SJSA1 (cell line): ENCODE data around the gene MDN1. TPM values are rescaled to one million over a fixed set of nuclear protein-coding genes. Genes with fewer than 3 reads are reported as not detected.

ENCODE experiments used
- DNase-seq, 2 experiments: peaks; one replicate each; pipeline ENCODE4 v3.0.0-alpha.2; 2015 to 2020; ENCODE audit warnings: low spot score in 2 of 2, low read depth in 1 of 2
- H3K27ac ChIP-seq: fragments of 250-450 bp; sonication (Bioruptor Pico); 2 replicates; pipeline ENCODE4 v1.5.1; 2020; ENCODE audit warnings: mild to moderate bottlenecking, moderate library complexity
- H3K27me3 ChIP-seq: fragments of 250-450 bp; sonication (Bioruptor Pico); replicated peaks from 2 replicates; pipeline ENCODE4 v1.5.1; 2020; ENCODE audit warnings: mild to moderate bottlenecking, moderate library complexity
- H3K36me3 ChIP-seq: fragments of 250-450 bp; sonication (Bioruptor Pico); 2 replicates; pipeline ENCODE4 v1.5.1; 2020; ENCODE audit warnings: mild to moderate bottlenecking
- H3K4me1 ChIP-seq: fragments of 250-450 bp; sonication (Bioruptor Pico); replicated peaks from 2 replicates; pipeline ENCODE4 v1.6.1; 2021; ENCODE audit warnings: mild to moderate bottlenecking
- H3K4me3 ChIP-seq: fragments of 250-450 bp; sonication (Bioruptor Pico); 2 replicates; pipeline ENCODE4 v1.5.1; 2020; ENCODE audit warnings: mild to moderate bottlenecking
- H3K9me3 ChIP-seq: fragments of 250-450 bp; sonication (Bioruptor Pico); replicated peaks from 2 replicates; pipeline ENCODE4 v1.5.1; 2020; ENCODE audit warnings: mild to moderate bottlenecking
- total RNA-seq: library from RNA; depleted of rRNA; stranded (reverse); fragments of >200 nt; shearing (Covaris generic); gene quantifications from 2 replicates; pipeline ENCODE4 v1.2.3, GENCODE V29; 2014

Gene MDN1
- total RNA-seq, 1 experiment from 2014 or later = 16.6 TPM

- no peaks in the 10 kb centered on the region for H3K27me3 ChIP-seq
- H3K9me3 ChIP-seq = no peaks in the 10 kb centered on the region; the same call in 1 of the 2 replicates
- no peaks in the 10 kb centered on the region for H3K4me1 ChIP-seq
- no peak for DNase-seq
- H3K4me3 ChIP-seq = no peak overlapping the region
- peaks cover 60% of the 10 kb centered on the region for H3K36me3 ChIP-seq
- H3K27ac ChIP-seq = no peak overlapping the region
Observed at GRCh38 chr6:89729818-89730217, 89.8 kb downstream of the MDN1 start.

- no peaks in the 10 kb centered on the region for H3K27me3 ChIP-seq
- no peaks in the 10 kb centered on the region for H3K4me1 ChIP-seq
- DNase-seq = no peak
- peaks cover 52% of the 10 kb centered on the region for H3K36me3 ChIP-seq
- no peak overlapping the region for H3K4me3 ChIP-seq
- H3K9me3 ChIP-seq = no peaks in the 10 kb centered on the region; the same call in 1 of the 2 replicates
- H3K27ac ChIP-seq = no peak overlapping the region
Observed at GRCh38 chr6:89727501-89727900, 92.1 kb downstream of the MDN1 start.

GRCh38 chr6:89724981-89725380 is 94.6 kb downstream of the MDN1 start:
- Histone ChIP-seq H3K9me3 (no peaks in the 10 kb centered on the region; the same call in 1 of the 2 replicates), H3K36me3 (peaks cover 55% of the 10 kb centered on the region), H3K27ac (no peak overlapping the region), H3K4me1 (no peaks in the 10 kb centered on the region), H3K4me3 (no peak overlapping the region), H3K27me3 (no peaks in the 10 kb centered on the region)
- no peak for DNase-seq

- no peak for DNase-seq
- no peak overlapping the region for H3K4me3 ChIP-seq
- H3K36me3 ChIP-seq = peaks cover 48% of the 10 kb centered on the region
- H3K27ac ChIP-seq = no peak overlapping the region
- H3K27me3 ChIP-seq = no peaks in the 10 kb centered on the region
- no peaks in the 10 kb centered on the region for H3K9me3 ChIP-seq
- no peaks in the 10 kb centered on the region for H3K4me1 ChIP-seq
Observed at GRCh38 chr6:89723046-89723445, 96.5 kb downstream of the MDN1 start.

- no peak overlapping the region for H3K4me3 ChIP-seq
- no peaks in the 10 kb centered on the region for H3K9me3 ChIP-seq
- peaks cover 67% of the 10 kb centered on the region for H3K36me3 ChIP-seq
- DNase-seq = no peak
- H3K27ac ChIP-seq = no peak overlapping the region
- no peaks in the 10 kb centered on the region for H3K27me3 ChIP-seq
- no peaks in the 10 kb centered on the region for H3K4me1 ChIP-seq
Observed at GRCh38 chr6:89716532-89716931, 103.1 kb downstream of the MDN1 start.

- Histone ChIP-seq H3K4me1 (no peaks in the 10 kb centered on the region), H3K36me3 (peaks cover 71% of the 10 kb centered on the region), H3K9me3 (no peaks in the 10 kb centered on the region), H3K4me3 (no peak overlapping the region), H3K27ac (no peak overlapping the region), H3K27me3 (no peaks in the 10 kb centered on the region)
- no peak for DNase-seq
Observed at GRCh38 chr6:89711801-89712200, 107.8 kb downstream of the MDN1 start.

- H3K9me3 ChIP-seq = no peaks in the 10 kb centered on the region
- no peak overlapping the region for H3K27ac ChIP-seq
- no peak for DNase-seq
- peaks cover 56% of the 10 kb centered on the region for H3K36me3 ChIP-seq
- H3K4me1 ChIP-seq = no peaks in the 10 kb centered on the region
- no peak overlapping the region for H3K4me3 ChIP-seq
- no peaks in the 10 kb centered on the region for H3K27me3 ChIP-seq
Observed at GRCh38 chr6:89708316-89708715, 111.3 kb downstream of the MDN1 start.

GRCh38 chr6:89707766-89708165 is 111.8 kb downstream of the MDN1 start:
- Histone ChIP-seq H3K27ac (no peak overlapping the region), H3K4me3 (no peak overlapping the region), H3K4me1 (no peaks in the 10 kb centered on the region), H3K36me3 (peaks cover 56% of the 10 kb centered on the region), H3K9me3 (no peaks in the 10 kb centered on the region), H3K27me3 (no peaks in the 10 kb centered on the region)
- no peak for DNase-seq

GRCh38 chr6:89706121-89706520 is 113.5 kb downstream of the MDN1 start:
- no peaks in the 10 kb centered on the region for H3K9me3 ChIP-seq
- H3K27ac ChIP-seq = no peak overlapping the region
- DNase-seq = no peak
- no peak overlapping the region for H3K4me3 ChIP-seq
- peaks cover 57% of the 10 kb centered on the region for H3K36me3 ChIP-seq
- no peaks in the 10 kb centered on the region for H3K27me3 ChIP-seq
- no peaks in the 10 kb centered on the region for H3K4me1 ChIP-seq

- Histone ChIP-seq H3K9me3 (no peaks in the 10 kb centered on the region), H3K4me3 (no peak overlapping the region), H3K4me1 (no peaks in the 10 kb centered on the region), H3K27me3 (no peaks in the 10 kb centered on the region), H3K27ac (no peak overlapping the region), H3K36me3 (peaks cover 66% of the 10 kb centered on the region)
- no peak for DNase-seq
Observed at GRCh38 chr6:89703292-89703691, 116.3 kb downstream of the MDN1 start.

- H3K4me3 ChIP-seq = no peak overlapping the region
- no peaks in the 10 kb centered on the region for H3K9me3 ChIP-seq
- no peak for DNase-seq
- H3K36me3 ChIP-seq = peaks cover 63% of the 10 kb centered on the region
- H3K27ac ChIP-seq = no peak overlapping the region
- no peaks in the 10 kb centered on the region for H3K4me1 ChIP-seq
- H3K27me3 ChIP-seq = no peaks in the 10 kb centered on the region
Observed at GRCh38 chr6:89702349-89702748, 117.2 kb downstream of the MDN1 start.

- no peak overlapping the region for H3K27ac ChIP-seq
- peaks cover 76% of the 10 kb centered on the region for H3K36me3 ChIP-seq
- H3K27me3 ChIP-seq = no peaks in the 10 kb centered on the region
- H3K4me3 ChIP-seq = no peak overlapping the region
- no peaks in the 10 kb centered on the region for H3K4me1 ChIP-seq
- no peak for DNase-seq
- no peaks in the 10 kb centered on the region for H3K9me3 ChIP-seq
Observed at GRCh38 chr6:89695667-89696066, 123.9 kb downstream of the MDN1 start.

GRCh38 chr6:89694428-89694827 is 125.2 kb downstream of the MDN1 start:
- no peaks in the 10 kb centered on the region for H3K4me1 ChIP-seq
- DNase-seq = no peak
- H3K27ac ChIP-seq = no peak overlapping the region
- H3K9me3 ChIP-seq = no peaks in the 10 kb centered on the region
- H3K27me3 ChIP-seq = no peaks in the 10 kb centered on the region
- H3K4me3 ChIP-seq = no peak overlapping the region
- H3K36me3 ChIP-seq = peaks cover 73% of the 10 kb centered on the region

- no peak for DNase-seq
- Histone ChIP-seq H3K4me3 (no peak overlapping the region), H3K4me1 (no peaks in the 10 kb centered on the region), H3K27me3 (no peaks in the 10 kb centered on the region), H3K9me3 (no peaks in the 10 kb centered on the region), H3K36me3 (peaks cover 75% of the 10 kb centered on the region), H3K27ac (no peak overlapping the region)
Observed at GRCh38 chr6:89693207-89693606, 126.4 kb downstream of the MDN1 start.

GRCh38 chr6:89692256-89692655 is 127.3 kb downstream of the MDN1 start:
- no peak for DNase-seq
- H3K36me3 ChIP-seq = peaks cover 76% of the 10 kb centered on the region
- no peaks in the 10 kb centered on the region for H3K27me3 ChIP-seq
- no peak overlapping the region for H3K27ac ChIP-seq
- H3K9me3 ChIP-seq = no peaks in the 10 kb centered on the region
- no peak overlapping the region for H3K4me3 ChIP-seq
- H3K4me1 ChIP-seq = no peaks in the 10 kb centered on the region
